H9 (cell line): ENCODE results near the gene POLN. TPM values are rescaled to one million over a fixed set of nuclear protein-coding genes. Genes with fewer than 3 reads are reported as not detected.

Experiments used
- DNase-seq: peaks from one replicate; pipeline ENCODE4 v3.0.0-alpha.2; 2017
- H2AFZ ChIP-seq: one replicate; pipeline ENCODE4 v1.6.1; 2013; ENCODE audit warnings: mild to moderate bottlenecking, low read length, control low read depth, moderate library complexity
- H2AK5ac ChIP-seq: 2 replicates; pipeline ENCODE4 v1.6.1; 2013; ENCODE audit warnings: low read length, control low read depth, mixed read lengths; ENCODE audit not compliant: insufficient read length
- H2BK120ac ChIP-seq: one replicate; pipeline ENCODE4 v1.6.1; 2013; ENCODE audit warnings: low read depth, mild to moderate bottlenecking, low read length, control low read depth, inconsistent platforms; ENCODE audit not compliant: poor library complexity, severe bottlenecking
- H2BK12ac ChIP-seq: 2 replicates; pipeline ENCODE4 v1.6.1; 2013; ENCODE audit warnings: low read length, control low read depth, mixed read lengths, low read depth; ENCODE audit not compliant: insufficient read length
- H2BK15ac ChIP-seq: 2 replicates; pipeline ENCODE4 v1.6.1; 2013; ENCODE audit warnings: low read depth, low read length, control low read depth
- H2BK20ac ChIP-seq: one replicate; pipeline ENCODE4 v1.6.1; 2013; ENCODE audit warnings: low read depth, mild to moderate bottlenecking, low read length, control low read depth, inconsistent platforms; ENCODE audit not compliant: poor library complexity, severe bottlenecking
- H2BK5ac ChIP-seq: 2 replicates; pipeline ENCODE4 v1.6.1; 2013; ENCODE audit warnings: low read length, control low read depth, mixed read lengths; ENCODE audit not compliant: insufficient read length
- H3K14ac ChIP-seq: 2 replicates; pipeline ENCODE4 v1.6.1; 2013; ENCODE audit warnings: low read length, control low read depth; ENCODE audit not compliant: insufficient read depth
- H3K18ac ChIP-seq: 2 replicates; pipeline ENCODE4 v1.6.1; 2013; ENCODE audit warnings: low read depth, mild to moderate bottlenecking, mixed read lengths, low read length, control low read depth; ENCODE audit not compliant: insufficient read length
- H3K23ac ChIP-seq: 2 replicates; pipeline ENCODE4 v1.6.1; 2013; ENCODE audit warnings: low read length, control low read depth, mixed read lengths, low read depth; ENCODE audit not compliant: insufficient read length
- H3K23me2 ChIP-seq: 2 replicates; pipeline ENCODE4 v1.6.1; 2013; ENCODE audit warnings: low read depth, mild to moderate bottlenecking, mixed read lengths, low read length, control low read depth; ENCODE audit not compliant: insufficient read length, poor library complexity, severe bottlenecking
- H3K27ac ChIP-seq: 2 replicates; pipeline ENCODE4 v1.5.1; 2013; ENCODE audit warnings: low read length, control low read depth, mixed read lengths, low read depth; ENCODE audit not compliant: insufficient read length
- H3K27me3 ChIP-seq: 2 replicates; pipeline ENCODE4 v1.6.1; 2013; ENCODE audit warnings: low read length, control low read depth, inconsistent platforms; ENCODE audit not compliant: insufficient read depth
- H3K4ac ChIP-seq: 2 replicates; pipeline ENCODE4 v1.6.1; 2013; ENCODE audit warnings: low read depth, mild to moderate bottlenecking, control low read depth, inconsistent platforms, low read length, moderate library complexity
- H3K4me1 ChIP-seq: 2 replicates; pipeline ENCODE4 v1.6.1; 2013; ENCODE audit warnings: low read length, control low read depth, inconsistent platforms; ENCODE audit not compliant: insufficient read depth
- H3K4me2 ChIP-seq: 2 replicates; pipeline ENCODE4 v1.6.1; 2013; ENCODE audit warnings: low read length, control low read depth, mixed read lengths; ENCODE audit not compliant: insufficient read length, insufficient read depth
- H3K56ac ChIP-seq: 2 replicates; pipeline ENCODE4 v1.6.1; 2013; ENCODE audit warnings: low read depth, mild to moderate bottlenecking, mixed read lengths, low read length, control low read depth; ENCODE audit not compliant: insufficient read length
- H3K79me1 ChIP-seq: 2 replicates; pipeline ENCODE4 v1.6.1; 2013; ENCODE audit warnings: low read depth, mild to moderate bottlenecking, moderate library complexity, low read length, control low read depth, inconsistent platforms; ENCODE audit not compliant: insufficient read depth, poor library complexity, severe bottlenecking
- H3K79me2 ChIP-seq: 2 replicates; pipeline ENCODE4 v1.6.1; 2013; ENCODE audit warnings: low read length, control low read depth, inconsistent platforms; ENCODE audit not compliant: insufficient read depth
- H3K9ac ChIP-seq: 2 replicates; pipeline ENCODE4 v1.6.1; 2013; ENCODE audit warnings: low read length, control low read depth, mixed read lengths; ENCODE audit not compliant: insufficient read length; ENCODE audit errors: extremely low read depth
- H3K9me3 ChIP-seq: one replicate; pipeline ENCODE4 v1.6.1; 2013; ENCODE audit warnings: low read depth, low read length, inconsistent platforms; ENCODE audit not compliant: control insufficient read depth
- H3T11ph ChIP-seq: one replicate; pipeline ENCODE4 v1.6.1; 2013; ENCODE audit warnings: mild to moderate bottlenecking, low read length, control low read depth, inconsistent platforms
- H4K20me1 ChIP-seq: one replicate; pipeline ENCODE4 v1.6.1; 2013; ENCODE audit not compliant: control insufficient read depth, insufficient read length, insufficient read depth
- H4K5ac ChIP-seq: 2 replicates; pipeline ENCODE4 v1.6.1; 2013; ENCODE audit warnings: low read depth, mild to moderate bottlenecking, mixed read lengths, low read length, control low read depth; ENCODE audit not compliant: insufficient read length
- H4K8ac ChIP-seq: replicated peaks from 2 replicates; pipeline ENCODE4 v1.6.1; 2013; ENCODE audit warnings: low read length, control low read depth, mixed read lengths, low read depth; ENCODE audit not compliant: insufficient read length
- H4K91ac ChIP-seq: 2 replicates; pipeline ENCODE4 v1.6.1; 2013; ENCODE audit warnings: low read depth, mild to moderate bottlenecking, moderate library complexity, mixed read lengths, low read length, control low read depth; ENCODE audit not compliant: insufficient read length
- H3K27ac Mint-ChIP-seq, 3 experiments: 2 replicates in 2 of 3; 3 replicates in 1 of 3; pipeline ENCODE4 v1.8.0; 2020 to 2021; ENCODE audit warnings: mixed read lengths in 3 of 3, mild to moderate bottlenecking in 1 of 3, moderate library complexity in 1 of 3
- H3K27me3 Mint-ChIP-seq: 2 replicates; pipeline ENCODE4 v1.8.0; 2021; ENCODE audit warnings: low read depth, mild to moderate bottlenecking, moderate library complexity, mixed read lengths
- H3K36me3 Mint-ChIP-seq, 3 experiments: 2 replicates in 2 of 3; 3 replicates in 1 of 3; pipeline ENCODE4 v1.8.0; 2020 to 2021; ENCODE audit warnings: low read depth in 3 of 3, mixed read lengths in 3 of 3; ENCODE audit not compliant: insufficient read depth in 1 of 3
- H3K4me1 Mint-ChIP-seq, 2 experiments: 2 replicates each; pipeline ENCODE4 v1.8.0; 2020; ENCODE audit warnings: mixed read lengths in 2 of 2
- H3K4me3 Mint-ChIP-seq, 2 experiments: 2 replicates in 1 of 2; 3 replicates in 1 of 2; pipeline ENCODE4 v1.8.0; 2020 to 2021; ENCODE audit warnings: mild to moderate bottlenecking in 2 of 2, mixed read lengths in 2 of 2, moderate library complexity in 1 of 2
- H3K9me3 Mint-ChIP-seq, 2 experiments: 2 replicates in 1 of 2; 3 replicates in 1 of 2; pipeline ENCODE4 v1.8.0; 2020; ENCODE audit warnings: mild to moderate bottlenecking in 2 of 2, mixed read lengths in 2 of 2, moderate library complexity in 1 of 2
- WGBS: extraction: QIAGEN DNeasy Blood & Tissue Kit; methylation state at CpG from one replicate; pipeline ENCODE4 v1.1.7; 2013; ENCODE audit warnings: missing lambda C conversion rate, low lambda C conversion rate, mixed read lengths; ENCODE audit not compliant: insufficient read length; ENCODE audit errors: extremely low coverage; 5-methylcytosine and 5-hydroxymethylcytosine counted together
- total RNA-seq: library from RNA; stranded (reverse); gene quantifications from 2 replicates; pipeline ENCODE4 v1.2.1, GENCODE V29; 2021
- TF ChIP-seq, protein P1 (sequence below): fragments of 200-600 bp; sonication (generic); conservative IDR thresholded peaks from 3 replicates; pipeline ENCODE4 v1.8.0; 2021; ENCODE audit warnings: antibody characterized with exemption, mild to moderate bottlenecking

The POLN gene
- total RNA-seq, 1 experiment from 2014 or later = 0.74 TPM

DNA sequence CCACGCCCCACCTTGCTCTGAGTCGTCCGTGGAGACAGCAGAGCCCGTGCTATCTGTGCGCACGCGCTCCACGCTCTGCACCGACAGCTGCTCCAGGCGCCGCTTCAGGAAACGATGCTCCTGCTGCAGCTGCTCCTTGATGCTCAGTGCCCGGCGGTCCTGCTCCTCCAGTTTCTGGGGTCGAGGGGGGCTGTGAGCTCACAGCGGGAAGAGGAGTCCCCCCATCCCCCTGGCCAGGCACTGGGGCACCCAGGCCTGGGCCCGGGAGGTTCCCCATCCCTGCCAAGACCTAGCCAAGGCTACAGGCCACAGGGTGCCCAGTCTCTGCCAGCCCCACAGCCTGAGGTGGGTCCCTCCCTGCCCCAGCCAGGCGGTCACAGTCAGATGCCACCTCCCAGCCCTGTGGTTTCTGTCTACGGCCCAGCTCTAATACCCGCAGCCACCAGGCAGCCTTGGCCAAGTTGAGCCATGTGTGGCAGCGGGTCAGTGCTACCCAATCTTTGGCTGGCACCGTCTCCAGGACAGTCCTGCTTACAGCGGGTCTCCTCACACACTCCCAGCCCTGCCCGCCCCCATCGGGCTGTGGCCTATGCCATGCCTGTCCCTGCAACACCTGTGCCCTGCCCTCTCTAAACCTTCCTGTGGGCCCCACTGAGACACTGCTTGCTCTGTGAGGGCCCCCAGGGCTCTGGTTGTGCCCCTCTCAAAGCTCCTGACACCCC, 9.3 kb upstream of the POLN start:
- Histone ChIP-seq H3K56ac (no peak overlapping the region), H3K23me2 (no peaks in the 10 kb centered on the region), H2BK120ac (no peak overlapping the region), H3K79me2 (no peaks in the 10 kb centered on the region), H2BK12ac (no peak overlapping the region), H4K91ac (no peak overlapping the region), H4K8ac (no peak overlapping the region), H4K5ac (no peak overlapping the region), H3K9me3 (no peaks in the 10 kb centered on the region), H3K79me1 (no peaks in the 10 kb centered on the region), H3K4ac (no peak overlapping the region), H2BK15ac (no peak overlapping the region), H3K9ac (no peak overlapping the region), H2BK20ac (no peak overlapping the region), H2AFZ (no peak overlapping the region), H2AK5ac (no peak overlapping the region), H3K4me1 (no peaks in the 10 kb centered on the region), H3K14ac (no peak overlapping the region; the same call in 1 of the 2 replicates), H4K20me1 (no peaks in the 10 kb centered on the region), H3K4me2 (no peak overlapping the region), H2BK5ac (no peak overlapping the region), H3K27me3 (no peaks in the 10 kb centered on the region), H3K27ac (no peak overlapping the region), H3K23ac (no peak overlapping the region), H3K18ac (no peak overlapping the region), H3T11ph (no peak overlapping the region)
- no peaks in the 10 kb centered on the region for H3K27me3 Mint-ChIP-seq
- H3K4me1 Mint-ChIP-seq = no peaks in the 10 kb centered on the region
- no peaks in the 10 kb centered on the region for H3K9me3 Mint-ChIP-seq
- DNase-seq = no peak
- peaks cover 5 to 18% (median 12%) of the 10 kb centered on the region in 3 experiments; a peak in 5 of 7 replicates for H3K36me3 Mint-ChIP-seq
- no CpG with 5 or more reads among the region's 25 CpGs for WGBS
- no peak overlapping the region; a peak in 1 of 5 replicates for H3K4me3 Mint-ChIP-seq
- no peak overlapping the region; a peak in 1 of 7 replicates for H3K27ac Mint-ChIP-seq
- TF ChIP-seq, protein P1, sequence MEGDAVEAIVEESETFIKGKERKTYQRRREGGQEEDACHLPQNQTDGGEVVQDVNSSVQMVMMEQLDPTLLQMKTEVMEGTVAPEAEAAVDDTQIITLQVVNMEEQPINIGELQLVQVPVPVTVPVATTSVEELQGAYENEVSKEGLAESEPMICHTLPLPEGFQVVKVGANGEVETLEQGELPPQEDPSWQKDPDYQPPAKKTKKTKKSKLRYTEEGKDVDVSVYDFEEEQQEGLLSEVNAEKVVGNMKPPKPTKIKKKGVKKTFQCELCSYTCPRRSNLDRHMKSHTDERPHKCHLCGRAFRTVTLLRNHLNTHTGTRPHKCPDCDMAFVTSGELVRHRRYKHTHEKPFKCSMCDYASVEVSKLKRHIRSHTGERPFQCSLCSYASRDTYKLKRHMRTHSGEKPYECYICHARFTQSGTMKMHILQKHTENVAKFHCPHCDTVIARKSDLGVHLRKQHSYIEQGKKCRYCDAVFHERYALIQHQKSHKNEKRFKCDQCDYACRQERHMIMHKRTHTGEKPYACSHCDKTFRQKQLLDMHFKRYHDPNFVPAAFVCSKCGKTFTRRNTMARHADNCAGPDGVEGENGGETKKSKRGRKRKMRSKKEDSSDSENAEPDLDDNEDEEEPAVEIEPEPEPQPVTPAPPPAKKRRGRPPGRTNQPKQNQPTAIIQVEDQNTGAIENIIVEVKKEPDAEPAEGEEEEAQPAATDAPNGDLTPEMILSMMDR = no peak
